ENCODE measurements around the gene CLEC20A.

The CLEC20A gene

DNA sequence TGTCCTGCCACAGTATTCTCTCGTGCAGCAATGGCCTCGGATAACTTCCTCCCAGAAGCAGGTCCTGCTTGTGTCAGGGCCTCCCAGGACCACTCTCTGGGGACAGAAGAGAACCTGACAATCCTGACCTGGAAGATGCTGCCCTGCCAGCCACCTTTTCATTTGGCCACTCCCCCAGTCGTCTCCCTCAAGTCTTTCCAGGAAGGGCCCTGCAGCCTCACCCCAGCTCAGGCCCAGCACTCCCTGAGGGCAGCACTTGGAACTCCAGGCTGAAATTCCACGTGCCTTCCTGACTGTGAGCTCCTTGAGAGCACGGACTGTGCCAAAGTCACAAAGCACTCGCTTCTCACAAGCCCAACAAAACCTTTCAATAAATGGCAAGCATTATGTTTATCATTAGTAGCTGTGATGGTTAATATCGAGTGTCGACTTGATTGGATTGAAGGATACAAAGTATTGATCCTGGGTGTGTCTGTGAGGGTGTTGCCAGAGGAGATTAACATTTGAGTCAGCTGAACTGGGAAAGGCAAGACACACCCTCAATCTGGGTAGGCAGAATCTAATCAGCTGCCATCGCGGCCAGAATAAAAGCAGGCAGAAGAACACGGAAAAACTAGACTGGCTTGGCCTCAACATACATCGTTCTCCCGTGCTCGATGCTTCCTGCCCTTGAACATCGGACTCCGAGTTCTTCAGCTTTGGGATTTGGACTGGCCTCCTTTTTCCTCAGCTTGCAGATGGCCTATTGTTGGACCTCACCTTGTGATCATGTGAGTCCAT is 2.3 kb upstream of the CLEC20A start:
- no peak for DNase-seq

DNA sequence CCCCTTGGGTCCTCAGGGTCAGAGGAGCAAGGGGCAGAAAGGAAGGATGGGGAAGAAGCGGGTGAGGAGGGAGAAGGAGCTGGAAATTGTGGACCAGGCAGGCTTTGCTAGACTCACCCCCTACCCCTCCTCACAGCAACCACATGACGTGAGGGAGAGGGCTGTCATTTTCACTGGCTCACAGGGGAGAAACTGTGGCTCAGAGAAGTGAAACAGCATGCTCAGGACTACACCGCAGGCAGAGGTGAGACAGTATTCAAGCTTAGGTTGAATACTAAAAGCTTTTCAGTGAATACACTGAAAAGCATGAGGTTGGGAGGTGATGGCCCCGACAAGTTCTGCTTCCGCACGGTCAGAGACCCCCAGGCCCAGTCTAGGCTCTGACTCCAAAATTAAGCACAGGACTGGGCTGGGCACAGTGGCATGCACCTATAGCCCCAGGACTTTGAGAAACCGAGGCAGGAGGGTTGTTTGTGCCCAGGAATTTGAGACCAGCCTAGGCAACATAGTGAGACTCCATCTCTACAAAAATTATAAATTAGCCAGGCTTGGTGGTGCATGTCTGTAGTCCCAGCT is 1.2 kb upstream of the CLEC20A start:
- DNase-seq, result no peak

DNA sequence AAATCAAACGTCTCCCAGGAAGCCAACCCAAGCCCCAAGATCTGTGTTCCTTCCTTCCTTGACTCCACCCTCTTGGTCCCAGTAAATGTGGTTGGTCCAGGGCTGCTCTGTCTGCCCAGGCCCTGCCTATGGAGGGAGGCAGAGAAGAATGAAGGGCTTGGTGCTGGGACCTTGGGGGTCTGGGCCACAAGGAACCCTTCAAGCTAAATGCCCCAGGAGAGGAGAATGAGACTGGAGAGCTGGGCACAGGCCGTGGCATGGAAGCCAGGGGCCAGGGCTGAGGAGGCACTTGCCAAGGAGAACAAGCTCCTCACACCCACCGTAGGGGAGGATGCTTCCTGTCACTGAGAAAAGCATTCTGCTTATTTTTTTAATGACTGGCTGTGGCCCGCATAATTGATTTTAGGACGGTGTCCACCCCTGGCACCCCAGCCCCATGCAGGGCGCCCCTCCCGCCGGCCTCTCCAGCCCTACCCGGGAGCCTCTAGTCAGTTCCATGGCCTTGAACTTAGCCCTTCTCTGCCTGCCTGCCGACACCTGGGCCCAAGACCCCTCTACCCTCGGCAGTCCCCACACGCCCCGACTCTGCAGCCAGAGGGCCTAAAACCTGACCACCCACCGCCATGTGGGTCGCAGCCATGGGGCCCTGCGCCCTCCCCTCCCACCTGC is 889 bp downstream of the CLEC20A start:
- DNase-seq, result no peak

DNA sequence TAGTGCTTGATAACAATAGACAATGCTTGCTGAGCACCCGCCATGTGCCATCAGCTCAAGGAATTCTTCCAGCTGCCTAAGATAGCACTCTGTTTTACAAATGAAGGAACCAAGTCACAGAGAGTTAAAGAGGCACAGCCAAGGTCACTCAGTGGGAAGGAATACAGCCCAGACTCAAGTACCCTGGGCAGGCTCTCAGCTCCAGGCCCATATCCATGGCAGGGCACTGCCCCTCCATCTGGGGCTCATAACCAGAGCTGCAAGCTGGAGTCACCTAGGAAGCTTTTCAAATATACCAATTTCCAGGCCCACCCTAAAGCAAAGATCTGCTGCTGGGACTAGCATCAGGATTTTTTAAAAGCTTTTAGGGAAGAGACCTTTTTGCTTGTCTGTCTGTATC is 1.6 kb downstream of the CLEC20A start:
- DNase-seq, result no peak

DNA sequence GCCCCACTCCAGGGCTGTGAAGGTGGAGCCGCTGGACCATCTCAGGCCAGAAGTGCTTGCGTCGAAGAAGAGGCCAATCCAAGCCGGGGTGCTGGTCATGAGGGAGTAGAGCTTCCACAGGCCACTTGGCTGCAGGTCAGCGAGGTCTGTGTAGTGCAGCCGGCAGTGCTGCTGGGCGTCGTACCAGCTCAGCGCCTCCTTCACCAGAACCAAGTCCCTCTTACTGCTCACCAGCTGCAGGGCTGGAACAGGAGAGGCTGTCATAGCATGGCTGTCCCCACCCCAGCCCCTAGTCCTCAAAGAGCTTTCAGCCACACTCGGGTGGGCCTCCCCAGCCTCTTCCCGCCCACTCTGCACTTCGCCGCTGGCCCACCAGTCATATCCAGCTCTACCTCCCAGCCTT is 2.2 kb downstream of the CLEC20A start:
- DNase-seq, result no peak

DNA sequence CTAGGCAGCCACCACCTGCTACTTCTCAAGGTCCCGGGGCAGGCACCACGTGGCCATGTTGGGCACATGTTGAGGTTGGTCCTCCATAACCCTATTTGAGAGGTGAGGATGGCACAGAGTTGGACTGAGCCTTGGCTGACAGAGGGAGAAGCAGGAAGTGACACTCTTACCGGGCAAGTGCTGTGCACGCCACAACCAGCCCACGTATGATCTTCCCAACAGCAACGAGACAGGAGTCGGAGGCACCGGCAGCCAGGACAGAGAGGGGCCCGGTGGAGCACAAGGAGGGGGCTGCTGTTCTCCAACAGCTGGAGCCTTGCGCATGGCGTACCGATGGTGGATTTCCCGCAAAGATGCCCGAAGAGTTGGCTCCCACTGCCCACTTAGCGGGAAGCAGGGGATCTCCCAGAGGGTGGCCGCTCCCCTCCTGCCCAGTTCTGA is 3.4 kb downstream of the CLEC20A start:
- DNase-seq, result no peak

DNA sequence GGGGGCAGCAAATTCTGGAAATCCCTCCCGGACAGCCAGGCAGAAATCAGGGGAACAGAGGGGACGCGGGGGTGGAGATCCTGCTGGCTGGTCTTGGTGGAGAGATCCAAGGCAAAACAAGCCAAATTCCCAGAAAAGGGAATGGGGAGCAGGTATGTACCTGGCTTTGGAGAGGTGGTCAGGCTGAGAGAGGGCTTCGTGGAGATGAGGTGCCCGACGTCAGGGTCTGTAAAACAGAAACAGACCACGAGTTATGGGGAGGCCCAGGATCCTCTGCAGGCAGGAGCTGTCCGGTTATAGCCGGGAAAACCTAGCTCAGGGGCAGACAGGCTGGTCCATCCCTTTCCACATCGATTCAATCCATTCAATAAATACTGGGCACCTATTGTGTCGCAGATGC is 4.4 kb downstream of the CLEC20A start:
- DNase-seq, result no peak

DNA sequence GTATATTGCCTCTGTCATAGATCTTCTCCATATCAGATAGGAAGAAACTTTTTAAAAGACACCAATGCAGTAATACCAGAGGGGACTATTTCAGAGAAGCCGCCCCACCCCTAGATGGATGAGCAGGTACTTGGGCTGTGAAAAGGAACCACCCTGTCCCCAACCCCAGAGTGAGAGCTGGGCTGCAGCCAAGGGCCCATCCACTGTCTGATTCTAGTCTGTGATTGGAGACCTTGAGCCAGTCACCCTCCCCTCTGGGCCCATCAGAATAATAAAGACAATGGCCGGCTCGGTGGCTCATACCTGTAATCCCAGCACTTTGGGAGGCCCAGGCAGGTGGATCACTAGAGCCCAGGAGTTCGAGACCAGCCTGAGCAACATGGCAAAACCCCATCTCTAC is 5.0 kb downstream of the CLEC20A start:
- DNase-seq, result no peak

DNA sequence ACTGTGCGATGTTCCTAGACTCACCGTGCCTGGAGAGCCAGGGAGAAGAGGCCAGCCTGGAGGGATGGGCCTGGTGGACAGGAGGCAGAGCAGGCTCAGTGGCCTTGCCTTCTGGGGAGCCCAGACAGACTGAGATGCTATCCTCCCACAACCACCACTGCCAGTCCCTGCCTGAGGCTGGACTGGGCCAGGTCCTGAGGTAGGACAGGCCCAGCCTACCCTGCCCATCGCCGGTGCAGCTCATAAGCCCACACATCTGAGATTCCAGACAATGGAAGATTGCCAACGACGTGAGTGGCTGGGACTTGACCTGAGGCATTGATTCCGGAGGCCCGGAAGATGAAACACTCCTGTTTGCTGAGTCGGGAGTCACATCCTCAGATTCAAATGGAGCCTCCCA is 5.8 kb downstream of the CLEC20A start:
- DNase-seq, result no peak

DNA sequence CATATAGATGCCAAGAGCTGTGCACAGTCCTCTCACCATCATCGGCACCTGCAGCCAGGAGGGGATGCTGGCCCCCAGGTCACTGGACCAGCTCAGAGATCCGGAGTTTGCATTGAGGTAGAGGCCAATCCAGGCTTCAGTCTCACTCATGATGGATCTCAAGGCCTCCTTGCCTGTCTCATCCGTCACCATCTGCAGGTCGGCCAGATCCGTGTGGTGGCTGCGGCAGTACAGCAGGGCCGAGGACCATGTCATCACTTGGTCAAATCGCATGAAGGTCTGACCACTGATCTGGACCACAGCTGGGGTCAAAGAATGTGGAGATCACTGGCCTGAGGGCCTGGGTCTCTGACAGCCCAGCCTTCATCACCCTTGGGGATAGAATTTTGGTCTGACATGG is 6.6 kb downstream of the CLEC20A start:
- no peak for DNase-seq

DNA sequence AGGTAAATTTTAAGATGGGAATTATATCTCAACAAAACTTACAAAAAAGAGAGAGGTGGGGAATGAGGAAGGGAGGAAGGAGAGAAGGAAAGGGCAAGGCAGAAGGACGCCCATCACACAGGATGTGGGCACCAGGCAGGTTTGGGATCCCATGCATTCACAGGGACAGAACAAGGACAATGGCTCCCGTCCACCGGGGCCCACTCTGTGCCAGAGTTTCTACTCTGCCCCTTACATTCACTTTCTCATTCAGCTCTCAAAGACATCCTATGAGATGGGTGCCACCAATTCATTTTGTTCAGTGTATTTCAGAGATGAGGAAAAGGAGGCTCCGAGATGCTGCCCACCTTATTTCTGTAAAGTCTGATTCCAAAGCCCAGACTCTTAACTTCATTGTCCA is 7.4 kb downstream of the CLEC20A start:
- DNase-seq, result no peak

DNA sequence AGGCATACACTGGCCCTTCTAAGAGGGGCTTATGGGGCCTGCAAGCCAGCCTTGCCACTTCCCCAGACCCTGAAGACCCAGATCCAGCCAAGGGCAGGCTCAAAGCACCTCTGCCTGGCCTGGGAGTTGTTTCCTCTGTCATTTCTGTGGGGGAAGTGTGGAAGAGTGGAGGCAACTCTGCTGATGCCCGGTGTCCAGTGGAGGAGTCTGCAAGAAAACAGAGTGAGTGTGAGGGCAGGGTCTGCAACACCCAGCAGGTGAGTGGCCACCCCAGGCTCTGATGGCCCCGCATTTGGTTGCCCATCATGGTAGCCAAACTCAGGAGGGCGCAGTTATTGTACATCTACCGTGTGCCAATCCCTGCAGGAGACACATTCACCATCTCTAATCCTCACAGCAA is 8.4 kb downstream of the CLEC20A start:
- DNase-seq, result no peak

DNA sequence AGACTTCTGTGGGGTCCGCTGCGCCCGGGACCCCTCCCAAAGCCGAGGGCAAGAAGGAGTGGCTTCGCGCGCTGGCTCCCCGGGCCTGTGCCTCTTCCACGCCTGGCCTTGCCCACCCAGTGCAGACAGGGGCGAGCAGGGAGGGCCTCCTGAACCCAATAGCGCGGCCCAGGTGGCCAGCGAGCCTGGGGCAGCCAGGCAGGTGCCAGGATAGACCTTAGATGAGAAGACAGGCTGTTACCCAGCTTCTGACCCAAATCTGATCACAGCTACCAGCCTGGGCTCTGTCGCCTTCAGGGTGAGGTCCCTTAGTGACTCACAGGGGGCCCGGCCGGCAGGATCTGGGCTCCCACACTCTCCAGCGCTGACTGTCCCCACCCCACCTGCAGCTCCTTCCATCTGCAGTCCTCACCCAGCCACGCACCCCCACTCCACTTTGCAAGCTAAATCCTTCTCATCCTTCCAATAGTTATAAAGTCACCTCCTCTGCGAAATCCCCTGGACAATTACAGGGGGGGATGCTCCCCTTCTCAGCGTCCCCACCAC is 9.6 kb downstream of the CLEC20A start:
- no peak for DNase-seq

DNA sequence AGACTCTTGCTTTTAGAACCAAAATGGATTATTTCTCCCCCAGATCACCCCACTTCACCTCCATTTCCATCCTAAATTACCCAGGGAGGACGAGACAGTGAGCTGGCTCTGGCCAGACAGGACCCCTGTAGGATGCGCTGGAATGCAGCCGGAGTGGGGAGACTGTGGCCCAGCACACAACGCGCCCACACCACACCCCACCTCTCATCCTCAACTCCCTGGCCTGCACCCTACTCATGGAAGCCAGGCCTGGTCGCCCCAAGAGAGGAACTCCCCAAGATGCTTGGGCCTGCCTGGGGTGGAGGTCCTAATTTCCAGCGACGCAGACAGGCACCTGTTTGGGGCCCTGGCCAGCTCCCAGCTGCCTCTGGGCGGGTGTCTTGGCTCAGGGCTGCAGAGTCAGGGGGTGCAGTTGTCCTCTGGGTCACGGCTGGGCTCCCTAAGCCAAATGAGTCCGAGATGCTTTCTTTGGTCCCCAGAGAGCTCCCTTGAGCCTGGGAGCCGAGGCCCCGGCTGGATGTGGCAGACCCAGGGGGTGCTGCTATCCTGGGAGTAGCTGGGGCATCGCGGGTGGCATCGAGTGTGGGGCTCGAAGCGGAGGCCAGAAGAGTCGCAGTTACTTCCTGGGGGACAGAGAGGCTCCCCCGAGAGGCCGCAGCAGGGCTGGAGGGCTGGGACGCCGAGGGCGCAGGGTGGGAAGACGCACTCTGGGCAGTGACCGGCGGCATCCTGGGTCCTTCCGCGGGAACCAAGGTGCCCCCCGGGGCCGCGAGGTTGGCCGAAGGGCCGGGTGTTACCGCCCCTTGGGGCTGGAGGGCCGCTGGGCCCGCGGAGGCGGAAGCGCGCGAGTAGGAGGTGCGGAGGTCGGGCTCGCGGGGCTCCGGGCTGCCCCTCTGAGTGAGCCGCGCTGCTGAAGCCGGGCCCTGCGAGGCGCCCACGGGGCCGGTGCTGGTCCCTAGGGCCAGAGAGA is 10.4 kb downstream of the CLEC20A start:
- no peak for DNase-seq

DNA sequence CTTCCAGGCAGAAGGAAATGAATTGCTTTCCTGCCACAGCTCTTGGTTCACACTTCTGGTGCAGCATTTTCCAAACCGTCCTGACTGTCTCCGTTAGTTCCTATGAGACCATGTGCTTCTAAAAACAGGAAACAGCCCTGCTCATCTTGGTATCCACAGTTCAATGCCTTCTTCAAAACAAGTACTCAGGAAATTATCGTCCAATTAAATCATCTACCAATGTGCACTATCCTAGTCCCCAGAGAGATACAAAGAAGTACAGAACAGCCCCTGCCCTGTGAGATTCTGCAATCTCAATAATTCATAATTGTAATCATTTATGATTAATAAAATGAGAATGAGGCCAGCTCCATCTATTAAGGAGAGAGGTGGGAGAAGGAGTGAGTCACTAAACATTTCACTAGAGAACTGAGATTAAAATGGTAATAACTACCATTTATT is 11.2 kb downstream of the CLEC20A start:
- DNase-seq, result peak in 1 of 2 donors; percentile 2

DNA sequence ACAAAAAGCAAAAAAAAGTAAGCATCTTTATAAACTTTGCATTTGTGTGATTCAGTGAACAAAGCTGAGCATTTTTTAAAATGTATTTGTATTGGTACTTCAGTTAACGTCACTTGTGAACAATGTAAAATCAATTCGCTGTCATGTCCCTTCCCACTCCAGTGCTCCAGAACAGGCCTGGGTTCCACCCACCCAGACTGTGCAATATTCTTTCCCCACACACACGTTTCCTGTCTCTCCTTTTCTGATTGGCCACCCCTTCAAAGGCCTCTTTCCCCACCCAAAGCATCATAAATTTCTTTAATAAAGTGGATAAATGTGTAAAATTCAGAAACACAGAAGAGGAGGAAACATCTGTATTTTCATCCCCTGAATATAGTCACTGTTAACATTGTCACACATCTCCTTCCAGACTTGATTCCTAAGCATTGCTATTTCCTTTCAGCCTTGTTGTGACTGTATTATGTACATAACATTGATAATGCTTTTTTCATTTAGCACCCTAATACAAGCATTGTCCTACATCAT is 12.0 kb downstream of the CLEC20A start:
- DNase-seq, result peak; percentile 11 to 24

DNA sequence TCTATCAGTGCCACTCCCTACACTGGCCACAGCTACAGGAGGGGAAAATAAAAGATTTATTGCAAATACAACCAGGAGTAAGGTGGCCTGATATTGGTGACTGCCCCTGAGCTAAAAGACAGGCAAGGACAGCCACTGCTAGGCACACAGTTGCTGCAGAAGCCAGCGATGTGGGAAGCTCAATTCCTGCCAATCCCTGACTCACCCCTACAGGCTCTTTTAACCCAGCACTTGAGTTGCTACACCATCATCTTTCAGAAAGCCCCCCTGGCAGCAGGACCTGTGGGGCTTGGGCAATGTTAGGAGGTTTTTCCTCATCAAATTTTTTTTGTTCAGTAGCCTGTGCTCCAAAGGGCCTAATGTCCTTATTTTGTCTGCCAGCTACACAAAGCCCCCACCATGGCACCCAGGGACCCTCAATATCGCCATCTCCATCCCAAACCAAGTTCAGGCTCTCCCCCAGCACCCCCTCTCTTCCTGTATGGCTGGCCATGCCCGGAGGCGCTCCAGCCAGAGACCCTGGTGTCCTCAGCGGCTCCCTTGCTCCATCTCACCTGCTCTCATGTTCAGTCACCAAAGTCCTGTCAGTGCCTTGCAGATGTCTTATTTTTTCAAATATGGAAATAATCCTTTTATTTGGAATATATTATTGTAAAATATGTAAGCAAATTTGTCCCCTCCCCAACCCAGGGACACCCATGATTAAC is 13.4 kb downstream of the CLEC20A start:
- DNase-seq, result no peak

DNA sequence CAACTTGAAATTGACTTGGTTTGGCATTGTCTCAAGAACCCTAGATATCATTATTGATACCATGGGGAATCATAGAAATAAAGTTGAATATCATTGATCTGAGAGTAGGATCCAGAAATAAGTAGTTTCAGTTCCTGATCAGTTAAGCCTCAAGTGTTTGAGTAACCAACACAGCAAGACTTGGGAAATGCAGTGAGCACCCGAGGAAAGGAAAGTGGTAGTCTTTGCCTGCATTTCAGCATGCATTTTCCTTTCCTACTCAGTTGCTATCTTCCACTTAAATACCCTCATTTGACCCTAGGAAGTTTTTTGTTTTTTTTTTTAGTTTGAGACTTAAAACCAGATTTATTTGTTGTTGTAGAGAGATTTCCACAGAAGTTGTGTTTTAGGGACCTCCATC is 18.9 kb downstream of the CLEC20A start:
- peak; percentile 18 to 39 for DNase-seq

DNA sequence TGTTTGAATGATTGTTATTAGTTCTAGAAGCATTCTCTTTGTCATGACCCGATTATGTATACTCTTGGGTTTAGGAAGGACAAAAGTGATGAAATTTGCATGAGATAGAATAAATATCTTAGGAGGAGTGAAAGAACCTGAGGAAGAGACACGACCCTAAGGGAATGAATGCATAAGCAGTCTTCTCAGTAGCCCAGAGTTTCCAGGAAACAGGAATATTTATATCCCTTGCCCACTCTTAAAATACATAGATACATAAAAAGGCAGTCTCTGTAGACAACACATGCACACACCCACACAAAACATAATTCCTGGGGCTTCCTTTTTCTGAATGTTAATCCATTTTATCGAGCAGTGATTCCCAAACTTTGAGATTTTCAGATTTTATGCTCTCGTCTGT is 19.4 kb downstream of the CLEC20A start:
- DNase-seq, result no peak

DNA sequence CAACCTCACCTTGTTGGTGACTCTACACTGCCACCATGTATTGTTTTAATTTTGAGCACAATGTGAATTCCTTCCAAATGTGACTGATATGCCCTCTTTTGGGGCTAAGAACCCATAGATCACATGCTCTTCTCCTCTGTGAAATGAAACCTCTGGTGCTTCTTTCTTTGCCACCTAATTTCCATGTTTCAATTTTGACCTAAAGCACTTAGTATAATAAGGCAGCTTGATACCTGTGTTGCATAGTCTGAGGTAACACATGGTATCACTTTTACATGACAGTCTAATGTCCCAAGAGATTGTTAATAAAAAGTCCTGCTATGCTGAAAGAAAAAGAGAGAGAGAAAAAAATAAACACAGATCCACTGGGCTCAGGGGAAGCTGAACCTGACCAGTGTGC is 24.2 kb downstream of the CLEC20A start:
- no peak for DNase-seq

DNA sequence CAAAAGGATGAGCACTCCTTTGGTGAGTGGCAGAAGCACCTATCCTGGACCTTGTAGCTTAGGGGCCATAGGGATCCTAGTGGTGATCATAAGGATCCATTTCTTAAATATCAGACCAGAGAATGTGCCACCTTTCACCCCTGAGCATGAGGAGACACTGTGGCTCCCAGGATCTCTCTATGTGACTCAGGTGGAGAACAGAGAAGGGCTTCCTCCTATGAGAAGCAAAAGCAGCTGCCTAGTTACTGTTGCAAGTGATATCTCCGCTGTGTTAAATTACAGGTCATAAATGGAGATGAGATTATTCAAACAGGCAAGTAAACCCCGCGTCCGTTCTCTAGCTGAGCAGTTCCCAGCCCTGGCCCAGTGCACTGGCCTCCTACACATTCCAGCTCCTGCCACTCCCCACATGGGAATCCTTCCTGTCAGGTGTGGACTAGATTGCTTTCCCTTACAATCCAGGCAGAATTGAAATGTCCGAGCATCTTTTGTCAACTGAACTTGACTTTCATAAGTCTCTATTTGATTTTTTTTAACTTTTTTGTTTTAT is 26.3 kb downstream of the CLEC20A start:
- DNase-seq, result no peak
